HUES48 (cell line): ENCODE data around the gene NDUFA13.

ENCODE experiments used
- H3K27ac ChIP-seq: one replicate; pipeline ENCODE4 v1.7.0; 2013; ENCODE audit warnings: low read depth, low read length, inconsistent platforms
- H3K27me3 ChIP-seq: 2 replicates; pipeline ENCODE4 v1.6.1; 2013; ENCODE audit warnings: mild to moderate bottlenecking, low read length; ENCODE audit not compliant: control insufficient read depth, insufficient read depth
- H3K36me3 ChIP-seq: 2 replicates; pipeline ENCODE4 v1.6.1; 2013; ENCODE audit warnings: low read length; ENCODE audit not compliant: control insufficient read depth, insufficient read depth
- H3K4me1 ChIP-seq: 2 replicates; pipeline ENCODE4 v1.6.1; 2013; ENCODE audit warnings: mild to moderate bottlenecking, low read length; ENCODE audit not compliant: control insufficient read depth, insufficient read depth
- H3K4me3 ChIP-seq: 2 replicates; pipeline ENCODE4 v1.5.1; 2013; ENCODE audit warnings: mild to moderate bottlenecking, low read depth, low read length
- H3K9ac ChIP-seq: 2 replicates; pipeline ENCODE4 v1.6.1; 2013; ENCODE audit warnings: mild to moderate bottlenecking, low read depth, low read length, moderate library complexity
- H3K9me3 ChIP-seq: 2 replicates; pipeline ENCODE4 v1.6.1; 2013; ENCODE audit warnings: low read length; ENCODE audit not compliant: control insufficient read depth, insufficient read depth

NDUFA13 gene

GRCh38 chr19:19552798-19553197, 36.8 kb downstream of the NDUFA13 start:
- Histone ChIP-seq H3K4me3 (no peak overlapping the region), H3K36me3 (no peaks in the 10 kb centered on the region), H3K4me1 (no peaks in the 10 kb centered on the region), H3K9ac (no peak overlapping the region), H3K27me3 (no peaks in the 10 kb centered on the region), H3K27ac (no peak overlapping the region), H3K9me3 (no peaks in the 10 kb centered on the region)

- H3K4me1 ChIP-seq: no peaks in the 10 kb centered on the region
- H3K27ac ChIP-seq: no peak overlapping the region
- no peaks in the 10 kb centered on the region for H3K9me3 ChIP-seq
- H3K36me3 ChIP-seq: no peaks in the 10 kb centered on the region
- no peak overlapping the region for H3K9ac ChIP-seq
- no peaks in the 10 kb centered on the region for H3K27me3 ChIP-seq
- H3K4me3 ChIP-seq: no peak overlapping the region
These were observed 37.6 kb downstream of the NDUFA13 start for GRCh38 chr19:19553670-19554069.

GRCh38 chr19:19554074-19555023, 38.3 kb downstream of the NDUFA13 start:
- H3K27ac ChIP-seq: no peak overlapping the region
- H3K9ac ChIP-seq: no peak overlapping the region
- no peak overlapping the region for H3K4me3 ChIP-seq
- no peaks in the 10 kb centered on the region for H3K27me3 ChIP-seq
- H3K36me3 ChIP-seq: no peaks in the 10 kb centered on the region
- H3K9me3 ChIP-seq: no peaks in the 10 kb centered on the region
- H3K4me1 ChIP-seq: no peaks in the 10 kb centered on the region

- no peaks in the 10 kb centered on the region for H3K36me3 ChIP-seq
- no peak overlapping the region for H3K9ac ChIP-seq
- H3K4me3 ChIP-seq: no peak overlapping the region
- H3K27ac ChIP-seq: no peak overlapping the region
- peaks cover 6% of the 10 kb centered on the region; the same call in 1 of the 2 replicates for H3K4me1 ChIP-seq
- no peaks in the 10 kb centered on the region for H3K9me3 ChIP-seq
- H3K27me3 ChIP-seq: no peaks in the 10 kb centered on the region
These were observed 42.0 kb downstream of the NDUFA13 start for GRCh38 chr19:19558055-19558454.

GRCh38 chr19:19558636-19559035, 42.6 kb downstream of the NDUFA13 start:
- Histone ChIP-seq H3K4me1 (peaks cover 6% of the 10 kb centered on the region; the same call in 1 of the 2 replicates), H3K36me3 (no peaks in the 10 kb centered on the region), H3K27me3 (no peaks in the 10 kb centered on the region), H3K27ac (no peak overlapping the region), H3K9me3 (no peaks in the 10 kb centered on the region), H3K4me3 (no peak overlapping the region), H3K9ac (no peak overlapping the region)

GRCh38 chr19:19559931-19560330, 43.9 kb downstream of the NDUFA13 start:
- H3K36me3 ChIP-seq: no peaks in the 10 kb centered on the region
- no peaks in the 10 kb centered on the region for H3K9me3 ChIP-seq

GRCh38 chr19:19561946-19562664, 46.1 kb downstream of the NDUFA13 start:
- H3K27me3 ChIP-seq: no peaks in the 10 kb centered on the region
- no peaks in the 10 kb centered on the region for H3K36me3 ChIP-seq
- H3K9me3 ChIP-seq: no peaks in the 10 kb centered on the region
- no peak overlapping the region for H3K9ac ChIP-seq
- H3K4me1 ChIP-seq: peaks cover 6% of the 10 kb centered on the region; the same call in 1 of the 2 replicates
- no peak overlapping the region for H3K27ac ChIP-seq
- H3K4me3 ChIP-seq: no peak overlapping the region

More at GRCh38 chr19:19559931-19560330, 43.9 kb downstream of the NDUFA13 start:
- Histone ChIP-seq H3K4me3 (no peak overlapping the region), H3K9ac (no peak overlapping the region), H3K27me3 (no peaks in the 10 kb centered on the region), H3K4me1 (peaks cover 6% of the 10 kb centered on the region; the same call in 1 of the 2 replicates), H3K27ac (no peak overlapping the region)

GRCh38 chr19:19562665-19563347, 46.8 kb downstream of the NDUFA13 start:
- H3K4me1 ChIP-seq: peaks cover 6% of the 10 kb centered on the region; the same call in 1 of the 2 replicates
- no peak overlapping the region for H3K27ac ChIP-seq
- H3K36me3 ChIP-seq: no peaks in the 10 kb centered on the region
- H3K4me3 ChIP-seq: no peak overlapping the region
- H3K9ac ChIP-seq: no peak overlapping the region
- no peaks in the 10 kb centered on the region for H3K9me3 ChIP-seq
- no peaks in the 10 kb centered on the region for H3K27me3 ChIP-seq

- no peak overlapping the region for H3K9ac ChIP-seq
- peaks cover 6% of the 10 kb centered on the region; the same call in 1 of the 2 replicates for H3K4me1 ChIP-seq
- no peaks in the 10 kb centered on the region for H3K9me3 ChIP-seq
- no peak overlapping the region for H3K27ac ChIP-seq
- H3K4me3 ChIP-seq: no peak overlapping the region
- no peaks in the 10 kb centered on the region for H3K27me3 ChIP-seq
- no peaks in the 10 kb centered on the region for H3K36me3 ChIP-seq
These were observed 47.4 kb downstream of the NDUFA13 start for GRCh38 chr19:19563348-19563848.

GRCh38 chr19:19566306-19566705, 50.3 kb downstream of the NDUFA13 start:
- Histone ChIP-seq H3K36me3 (no peaks in the 10 kb centered on the region), H3K4me3 (no peak overlapping the region), H3K27ac (no peak overlapping the region), H3K9me3 (no peaks in the 10 kb centered on the region), H3K9ac (no peak overlapping the region), H3K27me3 (no peaks in the 10 kb centered on the region), H3K4me1 (no peaks in the 10 kb centered on the region; the same call in 1 of the 2 replicates)
